NCI-H1092 treated with DMSO at 0.1 percent for 48 hours (cell line): Measurements from ENCODE around the gene CTU2.

Experiments used
- DNase-seq: peaks from one replicate; lab custom pipeline; 2025; lab: John Stamatoyannopoulos, UW

Gene CTU2

DNA sequence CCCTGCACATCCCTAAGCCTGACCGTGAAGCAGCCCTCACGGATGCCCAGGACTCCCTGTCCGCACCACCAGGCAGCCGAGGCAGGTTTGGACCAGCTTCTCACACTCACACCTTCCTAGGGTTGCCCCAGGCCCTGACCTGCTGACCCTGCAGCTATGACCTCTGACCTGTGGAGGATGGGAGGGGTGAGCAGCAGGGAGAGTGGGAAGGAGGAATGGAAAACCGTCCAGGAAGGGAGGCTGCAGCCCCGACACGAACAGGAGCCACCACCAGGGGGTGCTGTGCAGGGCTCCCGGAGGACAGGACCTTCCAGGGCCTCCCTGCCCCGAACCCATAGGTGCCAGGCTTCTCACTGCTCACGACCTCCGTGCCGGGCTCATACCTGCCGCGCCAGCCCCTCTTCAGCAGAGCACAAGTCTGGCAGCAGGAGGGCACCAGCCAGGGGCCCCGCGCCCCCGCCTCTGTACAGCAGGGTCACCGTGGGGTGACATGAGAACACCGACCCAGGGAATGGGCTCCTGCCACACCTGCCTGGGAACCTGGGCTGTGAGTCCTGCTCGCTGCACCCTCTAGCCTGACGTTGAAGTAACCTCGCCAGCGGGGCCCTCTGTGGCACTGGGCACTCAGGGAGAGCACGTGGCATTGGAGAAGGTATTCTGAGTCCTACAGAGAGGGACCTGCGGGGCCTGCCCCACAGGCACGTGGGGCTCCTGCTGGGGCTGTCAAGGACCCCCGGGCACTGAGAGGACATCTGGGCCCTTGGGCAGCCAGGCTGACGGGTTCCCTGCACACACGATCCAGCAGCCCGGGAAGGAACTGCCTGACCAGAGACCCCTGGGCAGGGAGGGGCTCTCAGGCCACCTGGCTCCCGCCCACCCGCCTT, 37.6 kb downstream of the CTU2 start:
- peak; percentile 20 for DNase-seq

DNA sequence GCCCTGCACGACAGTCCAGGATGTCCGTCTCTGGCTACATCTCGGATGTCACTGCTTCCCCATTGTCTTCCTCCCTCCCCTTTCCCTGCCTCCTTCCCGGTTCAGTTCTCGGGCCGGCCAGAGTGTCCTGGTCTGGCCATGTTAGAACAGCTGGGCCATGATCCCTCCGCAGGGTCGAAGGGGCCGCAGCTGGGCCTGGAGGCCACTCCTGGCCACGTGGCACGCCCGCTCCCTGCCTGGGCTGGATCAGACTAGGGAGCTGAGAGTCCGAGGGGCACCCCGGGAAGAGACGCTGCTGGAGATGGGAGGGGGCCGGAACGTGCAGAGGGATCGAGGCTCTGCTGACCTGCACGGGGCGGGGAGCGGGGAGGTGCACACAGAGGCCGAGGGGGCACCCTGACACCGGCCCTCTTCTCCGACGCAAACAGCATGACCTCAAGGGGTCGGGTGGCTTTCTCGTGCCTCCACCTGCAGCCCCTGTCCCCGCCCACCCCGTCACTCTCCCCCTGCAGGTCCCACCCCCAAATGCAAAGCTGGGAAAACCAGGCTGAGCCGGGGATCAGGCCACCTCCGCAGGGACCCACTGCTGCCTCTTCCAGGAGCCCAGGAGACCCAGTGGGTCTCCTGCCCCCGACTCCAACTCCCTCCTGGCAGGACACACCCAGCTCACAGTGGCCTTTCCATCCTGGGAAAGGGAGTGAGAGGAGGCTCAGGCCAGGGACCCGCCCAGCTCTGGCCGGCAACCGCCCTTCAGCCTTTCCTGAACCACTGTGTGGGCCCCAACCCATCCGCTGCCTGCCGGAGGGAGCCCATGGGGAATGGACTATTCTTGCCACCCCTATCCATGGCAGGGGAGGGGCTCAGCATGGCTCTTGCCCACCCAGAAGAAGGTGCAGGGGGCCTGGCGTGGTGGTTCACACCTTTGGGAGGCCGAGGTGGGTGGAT, 38.5 kb downstream of the CTU2 start:
- DNase-seq, result no peak

DNA sequence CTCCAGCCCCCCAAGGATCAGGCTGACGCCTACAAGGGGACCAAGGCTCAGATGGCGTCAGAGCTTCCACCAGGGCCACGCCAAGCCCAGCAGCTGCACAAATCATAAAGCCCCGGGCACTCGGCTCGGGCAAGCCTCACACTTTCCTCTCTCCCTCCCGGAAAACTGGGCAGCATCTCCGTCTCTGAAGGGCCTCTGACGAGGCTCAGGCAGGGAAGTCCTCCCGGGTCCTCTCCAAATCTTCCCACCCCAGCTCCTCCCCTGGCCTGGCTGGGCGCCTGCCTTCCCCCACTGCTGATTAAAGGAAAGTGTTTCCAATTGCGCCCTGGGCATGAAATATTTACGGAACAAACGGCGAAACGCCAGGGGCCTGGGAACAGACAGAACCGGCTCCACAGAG, 40.2 kb downstream of the CTU2 start:
- DNase-seq, result no peak

DNA sequence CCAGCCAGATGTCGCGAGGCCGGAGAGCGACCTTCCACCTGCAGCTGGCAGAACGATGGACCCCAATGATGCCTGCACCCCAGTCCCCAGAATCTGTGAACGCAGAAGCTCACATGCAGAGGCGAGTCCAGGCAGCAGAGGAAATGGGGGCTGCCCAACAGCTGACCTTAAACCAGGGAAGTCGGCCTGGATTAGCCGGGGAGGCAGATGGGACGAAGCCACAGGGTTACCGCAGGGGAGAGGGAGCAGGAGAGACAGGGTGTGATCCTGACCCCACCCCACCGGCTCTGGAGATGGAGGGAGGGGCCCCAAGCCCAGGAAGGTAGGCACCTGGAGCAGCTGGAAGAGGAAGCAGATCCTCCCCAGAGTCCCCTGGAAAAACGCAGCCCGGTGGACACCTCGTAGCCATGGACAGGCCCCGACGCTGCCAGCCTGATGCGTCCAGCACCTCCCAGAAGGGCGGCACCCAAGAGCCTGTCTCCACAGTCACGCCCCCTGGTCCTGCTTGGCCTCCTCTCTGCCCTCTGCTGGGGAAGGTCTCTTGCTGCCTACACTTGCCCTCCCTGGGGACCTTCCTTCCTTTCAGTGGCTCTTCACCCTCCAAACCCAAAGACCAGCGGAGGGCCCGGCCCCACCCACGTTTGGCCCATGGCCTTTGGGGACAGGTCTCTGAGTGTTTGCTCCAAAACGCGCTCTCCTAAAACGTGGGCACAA, 41.4 kb downstream of the CTU2 start:
- DNase-seq, result no peak

DNA sequence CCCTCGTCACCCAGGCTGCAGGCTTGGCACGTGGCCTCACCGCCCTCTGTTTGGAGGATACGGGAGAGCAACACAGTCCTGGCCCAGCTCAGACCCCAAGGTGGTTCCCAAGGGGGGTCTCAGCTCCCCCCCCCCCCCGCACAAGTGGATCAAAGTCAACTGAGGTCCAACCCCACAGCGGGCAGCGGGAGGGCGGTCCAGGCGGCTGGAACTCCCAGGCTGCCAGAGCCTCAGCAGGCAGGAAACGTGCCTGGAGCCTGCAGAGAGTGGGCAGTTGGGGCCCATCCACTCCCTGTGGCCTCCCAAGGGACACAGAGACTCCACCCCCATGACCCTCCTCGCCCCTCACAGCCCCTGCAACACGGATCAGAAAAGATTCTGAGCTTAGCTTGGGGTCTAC, 42.1 kb downstream of the CTU2 start:
- no peak for DNase-seq

DNA sequence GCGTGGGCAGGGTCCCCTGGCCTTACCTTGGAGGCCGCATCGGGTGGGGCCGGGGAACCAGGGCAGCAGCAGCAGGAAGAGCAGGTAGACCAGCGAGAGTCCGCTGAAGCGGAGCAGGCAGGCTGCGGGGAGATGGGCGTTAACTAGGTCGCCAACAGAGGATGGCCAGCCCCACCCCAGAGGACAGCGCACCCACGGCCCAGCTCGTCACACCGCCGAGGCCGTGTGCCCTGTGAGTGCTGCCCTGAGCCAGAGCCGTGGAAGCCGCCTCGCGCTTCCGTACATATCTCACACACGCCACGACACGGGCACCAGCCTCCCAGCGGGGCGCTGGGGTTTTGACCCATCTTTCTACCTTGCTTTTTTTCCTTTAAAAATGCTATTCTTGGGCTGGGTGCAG, 43.1 kb downstream of the CTU2 start:
- DNase-seq, result no peak

DNA sequence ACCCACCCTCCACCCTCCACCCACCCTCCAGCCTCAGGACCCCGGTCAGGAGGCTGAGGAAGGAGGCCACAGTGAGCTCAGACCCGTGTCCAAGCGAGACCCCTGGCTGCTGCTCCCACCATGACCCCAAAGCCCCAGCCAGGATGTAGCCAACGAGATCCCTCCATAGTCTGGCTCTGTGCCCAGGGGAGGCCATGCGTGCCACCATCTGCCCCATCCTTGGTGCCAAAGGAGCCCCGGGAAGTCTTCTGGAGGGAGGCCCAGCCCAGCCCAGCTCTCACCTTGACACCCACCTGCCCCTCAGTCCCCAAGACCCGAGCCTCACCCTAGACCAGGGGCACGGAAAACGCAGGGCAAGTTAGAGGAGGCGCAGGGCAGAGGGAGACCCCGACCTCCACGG, 44.6 kb downstream of the CTU2 start:
- DNase-seq, result peak; percentile 17

DNA sequence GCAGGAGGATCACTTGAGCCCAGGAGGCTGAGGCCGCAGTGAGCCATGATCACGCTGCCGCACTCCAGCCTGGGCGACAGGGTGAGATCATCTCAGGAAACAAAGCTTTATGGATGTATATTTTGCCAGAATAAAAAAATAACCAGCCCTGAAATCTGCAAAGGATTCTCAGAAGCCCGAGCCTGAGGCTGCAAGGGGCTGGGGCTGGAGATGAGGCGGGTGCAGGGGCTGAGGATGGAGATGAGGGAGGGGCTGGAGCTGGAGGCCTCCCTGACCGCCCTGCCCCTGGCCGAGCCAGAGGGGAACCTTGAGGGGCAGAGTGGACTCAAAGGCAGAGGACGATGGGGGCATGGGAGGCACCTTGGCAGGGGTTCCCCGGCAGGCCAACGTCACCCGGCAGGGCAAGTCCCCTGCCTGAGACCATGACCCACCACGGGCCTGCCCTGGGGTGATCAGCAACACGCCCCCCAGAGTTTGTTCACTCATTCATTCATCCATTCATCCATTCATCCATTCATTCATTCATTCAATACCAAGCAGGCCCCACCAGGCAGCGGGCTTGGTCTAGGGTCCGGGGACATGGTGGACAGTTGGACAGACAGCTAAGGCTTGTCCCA, 46.2 kb downstream of the CTU2 start:
- DNase-seq, result no peak

DNA sequence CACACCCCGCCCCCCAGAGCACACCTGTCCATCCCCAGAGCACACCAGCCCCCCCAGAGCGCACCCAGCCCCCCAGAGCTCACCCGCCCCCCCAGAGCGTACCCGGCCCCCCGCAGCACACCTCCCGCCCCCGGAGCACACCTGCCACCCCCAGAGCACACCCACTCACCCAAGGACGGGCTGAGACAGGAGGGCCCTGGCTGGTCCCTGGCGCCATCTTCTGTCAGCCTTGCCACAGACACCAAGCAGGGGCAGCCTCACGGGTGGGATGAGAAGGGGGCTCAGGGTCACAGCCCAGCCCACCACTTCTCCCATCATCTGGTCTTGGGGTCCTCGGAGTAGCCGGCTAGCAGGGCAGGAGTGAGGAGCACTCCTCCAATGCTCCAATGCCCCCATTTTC, 46.9 kb downstream of the CTU2 start:
- DNase-seq, result no peak

DNA sequence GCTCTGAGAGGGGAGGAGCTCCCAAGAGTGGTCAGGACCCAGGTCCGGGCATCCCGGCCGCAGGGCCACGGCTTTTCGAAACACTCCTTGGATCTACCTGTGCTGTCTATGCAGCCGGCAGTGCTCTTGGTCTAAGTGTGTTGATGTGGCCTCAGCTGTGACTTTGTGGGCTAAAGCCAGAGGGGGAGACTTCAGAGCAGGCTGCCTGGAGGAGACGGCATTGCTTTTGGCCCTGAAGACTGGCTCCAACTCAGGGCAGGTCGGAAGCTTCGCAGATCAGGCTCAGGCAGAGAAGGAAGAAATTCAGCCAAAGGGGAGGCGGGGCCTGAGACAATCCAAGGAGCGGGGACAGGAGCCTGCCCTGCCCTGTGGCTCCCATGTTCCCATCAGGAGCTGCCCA, 47.3 kb downstream of the CTU2 start:
- no peak for DNase-seq

DNA sequence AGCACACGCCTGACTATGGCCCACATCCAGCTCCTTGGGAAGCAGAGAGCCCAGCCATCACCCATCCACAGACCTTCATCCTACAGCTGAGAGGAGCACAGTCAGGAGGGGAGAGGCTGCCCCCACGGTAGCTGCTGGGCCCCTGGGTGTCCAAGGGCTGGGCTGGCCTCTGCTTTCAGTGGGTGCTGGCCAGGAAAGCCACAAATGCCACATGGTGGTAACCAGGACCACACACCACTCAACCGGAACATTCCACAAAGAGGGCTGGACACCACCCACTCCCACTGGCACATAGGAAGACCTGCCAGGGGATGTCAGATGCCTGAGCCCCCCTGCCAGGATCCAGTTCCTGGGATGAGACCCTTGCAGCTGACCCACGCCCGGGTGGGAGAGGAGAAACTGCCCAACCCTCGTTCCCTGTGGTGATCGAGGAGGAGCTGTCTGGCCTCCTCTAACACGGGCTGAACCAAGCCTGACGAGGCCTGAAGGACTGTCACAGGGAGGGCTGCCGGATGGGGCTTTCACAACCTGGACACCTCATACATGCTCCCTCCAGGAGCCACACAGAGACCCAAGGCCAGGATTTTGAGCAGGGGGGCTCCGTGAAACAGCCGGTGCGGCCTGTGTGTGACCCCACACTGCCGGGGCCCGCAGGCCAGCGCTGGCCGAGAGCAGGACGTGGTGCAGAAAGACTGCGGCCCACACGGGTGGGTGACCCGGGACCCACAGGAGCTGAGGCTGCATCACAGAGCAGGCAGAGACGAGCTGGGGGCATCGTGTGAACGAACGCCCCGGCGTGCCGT, 48.0 kb downstream of the CTU2 start:
- no peak for DNase-seq

DNA sequence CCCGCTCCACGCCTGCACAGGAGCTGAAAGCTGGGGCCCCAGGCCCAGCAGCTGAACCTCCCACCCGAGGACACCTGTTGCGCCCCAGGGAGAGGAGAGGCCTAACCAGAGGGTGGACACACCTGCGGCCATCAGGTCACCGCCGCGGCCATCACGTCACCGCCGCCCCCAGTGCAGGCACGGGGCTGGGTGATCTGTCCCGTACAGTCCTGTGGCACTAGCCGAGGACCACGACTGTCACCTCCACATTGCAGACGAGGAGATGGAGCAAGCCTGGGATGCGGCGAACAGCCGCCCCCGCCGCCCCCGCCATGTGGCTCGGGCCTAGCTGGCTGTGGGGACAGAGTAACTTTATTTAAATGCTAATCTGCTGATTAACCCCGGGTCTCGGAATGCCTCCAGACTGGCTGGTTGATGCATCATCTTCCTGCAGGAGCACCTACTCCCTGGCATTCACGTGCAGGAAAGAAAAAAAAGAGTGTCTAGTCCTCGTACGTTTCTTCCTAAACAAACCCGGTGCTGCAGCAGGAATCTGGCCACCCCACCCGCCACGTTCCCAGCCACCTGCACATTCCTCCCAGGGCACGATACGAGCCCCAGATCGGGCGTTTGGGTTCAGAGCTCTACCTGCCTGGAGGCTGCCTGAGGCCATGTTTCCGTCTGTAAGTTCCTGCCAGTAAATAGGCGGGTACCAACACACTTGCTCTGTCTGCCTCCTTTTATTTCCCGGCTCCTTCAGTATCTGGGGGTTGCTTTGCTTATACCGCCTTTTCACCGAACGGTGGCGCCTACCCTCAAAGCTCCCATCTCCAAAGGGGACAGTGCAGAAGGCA, 48.8 kb downstream of the CTU2 start:
- no peak for DNase-seq

DNA sequence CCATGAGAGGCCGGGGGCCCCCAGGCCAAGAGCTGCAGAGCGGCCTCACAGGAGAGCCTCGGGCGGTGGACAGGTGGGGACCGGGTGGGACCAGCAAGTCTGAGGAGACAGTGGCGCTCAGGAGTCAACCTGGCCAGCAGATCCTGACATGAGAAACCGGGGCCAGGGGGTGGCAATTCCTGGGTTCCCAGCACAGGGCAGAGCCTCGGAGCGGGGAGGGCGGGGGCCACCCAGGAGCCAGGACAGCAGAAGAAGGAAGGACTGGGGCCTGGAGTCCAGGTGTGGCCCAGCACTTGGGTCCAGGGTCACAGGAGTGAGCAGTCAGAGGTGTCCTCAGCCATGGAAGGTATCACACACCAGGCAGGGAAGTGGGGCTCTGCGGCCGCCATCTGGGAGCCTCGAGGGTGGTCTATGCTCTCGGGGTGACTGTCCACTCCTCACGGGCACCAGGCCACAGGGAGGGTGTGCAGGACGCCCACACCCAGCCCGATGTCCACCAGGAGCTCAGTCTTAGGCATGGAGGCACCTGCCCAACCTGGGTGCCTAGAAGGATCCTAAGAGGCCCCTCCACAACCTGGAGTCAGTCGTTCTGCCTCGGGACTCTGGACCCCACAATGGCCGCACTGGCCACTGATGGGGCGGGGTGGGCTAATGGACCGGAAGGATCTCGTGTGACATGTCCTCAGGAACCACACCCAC, 49.6 kb downstream of the CTU2 start:
- no peak for DNase-seq

DNA sequence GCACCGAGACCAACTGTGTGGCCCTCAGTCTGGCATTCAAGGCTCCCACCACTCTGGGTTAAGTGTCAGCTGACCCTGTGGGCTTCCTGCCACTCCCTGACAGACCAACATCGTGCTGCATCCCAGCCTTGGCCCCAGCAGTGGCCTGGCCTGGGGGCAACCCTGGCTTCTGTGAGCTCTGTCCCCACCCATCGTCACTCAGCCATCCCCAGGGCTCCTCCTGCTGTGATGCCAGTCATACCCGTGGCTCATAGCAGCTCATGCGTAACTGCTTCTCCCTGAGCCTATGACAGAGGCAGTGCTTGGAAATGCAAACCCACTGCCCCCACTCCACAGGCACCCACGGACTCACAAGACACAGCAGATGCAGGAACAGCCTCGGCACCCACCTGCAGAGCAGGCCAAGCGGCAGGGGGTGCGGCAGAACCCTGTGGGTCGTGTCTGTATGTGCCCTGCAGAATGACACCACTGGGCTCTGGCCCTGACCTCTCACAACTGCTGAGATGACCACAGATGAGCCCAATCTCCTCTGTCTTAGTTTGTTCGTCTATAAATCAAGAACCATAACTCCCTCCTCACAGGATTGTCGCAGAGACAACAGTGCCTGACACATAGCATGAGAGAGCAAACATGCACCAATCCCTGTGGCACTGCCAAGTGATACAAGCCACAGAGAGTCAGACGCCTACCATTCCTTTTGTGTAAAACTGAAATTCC, 52.1 kb downstream of the CTU2 start:
- no peak for DNase-seq

DNA sequence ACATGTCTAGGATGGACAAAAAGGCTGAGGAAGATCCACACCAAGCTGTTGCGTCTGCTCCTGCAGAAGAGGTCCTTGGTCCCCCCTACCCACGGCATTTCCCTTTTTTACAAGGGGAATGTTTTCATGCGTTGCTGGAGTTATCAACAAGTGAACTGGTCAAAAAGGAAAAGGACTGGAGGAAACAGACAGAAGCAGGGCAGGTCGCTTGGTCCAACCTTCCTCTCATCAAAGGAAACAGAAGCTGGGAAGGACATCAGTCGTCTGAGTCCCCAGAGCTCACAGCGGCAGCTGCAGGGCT, 52.6 kb downstream of the CTU2 start:
- no peak for DNase-seq

DNA sequence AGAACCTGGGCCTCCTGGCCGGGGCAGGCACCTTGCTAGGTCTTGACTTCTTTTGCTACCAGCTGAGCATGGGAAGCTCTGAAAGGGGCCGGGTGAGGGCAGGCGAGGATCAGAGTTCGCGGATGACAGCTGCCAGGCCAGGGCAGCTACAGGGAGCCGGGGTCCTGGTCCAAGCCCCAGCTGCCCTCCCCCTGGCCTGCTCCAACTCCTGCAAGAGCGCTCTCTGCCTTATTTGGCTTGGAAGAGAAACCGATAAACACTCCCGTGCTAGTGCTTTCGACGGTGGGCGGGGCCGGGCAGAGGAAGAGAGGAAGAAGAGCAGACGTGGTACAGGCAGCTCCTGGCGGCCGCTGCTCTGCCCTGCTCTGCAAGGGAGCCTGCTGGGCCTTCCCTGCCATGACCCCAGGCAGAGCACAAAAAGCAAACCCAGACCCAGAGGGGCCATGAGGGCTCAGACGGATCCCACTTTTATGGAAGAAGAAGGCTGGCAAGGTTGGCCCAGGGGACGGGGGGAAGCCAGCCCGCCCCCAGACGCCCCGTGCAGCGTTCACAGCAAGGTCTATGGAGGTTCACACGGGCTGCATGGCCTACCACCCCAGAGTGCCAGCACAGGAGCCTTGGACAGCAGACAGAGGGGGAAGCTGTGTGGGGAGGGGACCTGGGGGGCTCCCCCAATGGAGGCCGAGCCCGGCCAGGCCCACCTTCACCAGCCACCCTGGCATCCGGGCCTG, 53.1 kb downstream of the CTU2 start:
- DNase-seq, result no peak

DNA sequence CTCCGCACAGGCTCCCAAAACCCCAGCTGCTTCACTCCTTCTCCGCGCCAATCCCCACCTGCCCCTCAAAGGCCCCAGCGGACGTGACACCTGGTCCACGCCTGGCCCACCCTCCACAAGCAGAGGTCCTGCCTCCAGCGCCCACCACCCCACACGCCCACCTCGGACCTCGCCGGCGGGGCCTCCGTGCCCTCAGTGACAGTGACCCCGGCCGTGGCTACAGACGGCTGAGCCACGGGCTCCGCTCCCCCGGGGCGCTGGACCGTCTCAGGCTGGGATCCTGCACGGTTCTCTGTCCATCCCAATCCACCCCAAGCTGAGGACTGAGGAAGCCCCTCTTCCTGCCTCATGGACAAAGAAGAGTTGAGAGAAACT, 53.7 kb downstream of the CTU2 start:
- no peak for DNase-seq

DNA sequence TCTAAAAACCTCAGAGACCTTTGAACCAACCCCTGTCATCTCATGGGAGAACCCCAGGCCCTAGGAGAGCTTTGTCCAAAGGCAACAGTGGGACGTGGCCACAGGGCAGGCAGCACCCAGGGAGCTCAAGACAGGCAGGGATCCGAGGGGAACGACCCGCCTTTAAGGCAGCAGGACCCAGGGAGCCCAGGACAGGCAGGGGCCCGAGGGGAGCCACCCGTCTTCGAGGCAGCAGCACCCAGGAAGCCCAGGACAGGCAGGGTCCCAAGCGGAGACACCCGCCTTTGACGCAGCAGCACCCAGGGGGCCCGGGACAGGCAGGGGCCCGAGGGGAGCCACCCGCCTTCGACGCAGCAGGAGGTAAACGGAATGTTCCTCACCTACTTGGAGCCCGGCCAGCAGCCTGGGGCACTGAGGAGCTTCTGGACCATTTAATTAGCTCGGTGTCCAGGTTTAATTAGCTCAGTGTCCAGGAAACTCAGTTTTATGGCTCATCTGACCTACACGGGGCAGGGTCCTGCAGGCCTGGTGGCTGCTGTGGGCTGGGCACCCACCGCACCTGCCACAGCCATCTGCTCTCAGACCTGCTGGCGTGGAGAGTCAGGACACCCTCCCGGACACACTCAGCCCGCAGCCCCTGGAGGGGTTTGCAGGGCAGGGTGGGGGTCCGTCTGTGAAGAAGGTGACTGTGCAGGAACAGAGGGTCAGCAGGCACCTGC, 54.3 kb downstream of the CTU2 start:
- DNase-seq, result no peak
